Measurements from ENCODE around the gene UBE2S.

The UBE2S gene

DNA sequence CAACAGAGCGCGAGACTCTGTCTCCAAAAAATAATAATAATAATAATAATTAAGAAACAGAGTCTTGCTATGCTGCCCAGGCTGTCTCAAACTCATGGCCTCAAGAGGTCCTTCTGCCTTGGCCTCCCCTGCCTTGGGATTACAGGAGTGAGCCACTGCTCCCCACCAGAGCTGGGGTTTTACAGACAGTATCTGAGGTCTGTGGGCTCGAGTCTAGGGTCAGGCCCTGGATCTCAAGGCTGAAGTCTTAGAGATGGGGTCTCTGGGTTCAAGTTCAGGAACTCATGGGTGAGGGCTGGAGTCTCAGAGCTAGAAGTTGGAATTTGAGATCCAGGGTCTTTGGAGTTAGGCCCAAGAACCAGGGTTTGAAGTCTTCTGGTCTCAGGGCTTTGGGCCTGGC is 40.8 kb downstream of the UBE2S start:
- in situ Hi-C loops (cut with MboI; ENCODE audit: low sequenced_read_pairs): no loop called here

DNA sequence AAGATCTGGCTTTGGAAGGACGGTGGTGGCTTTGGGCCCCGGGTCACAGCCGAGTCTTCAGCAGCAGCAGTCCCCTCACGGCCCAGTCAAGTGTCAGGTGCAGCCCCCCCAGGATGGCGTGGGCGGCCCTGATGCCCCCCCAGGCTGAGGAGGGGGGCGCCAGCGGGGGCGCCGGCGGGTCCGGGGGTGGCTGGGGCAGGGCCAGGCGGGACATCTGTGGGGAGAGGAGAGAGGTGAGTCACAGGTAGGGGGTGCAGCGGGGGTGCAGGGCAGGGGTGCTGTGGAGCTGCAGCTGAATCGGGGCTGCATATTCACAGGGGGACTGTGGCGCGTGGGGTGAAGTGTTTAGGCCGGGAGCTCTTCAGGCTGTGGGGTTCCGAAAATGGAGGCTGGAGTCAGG is 41.6 kb downstream of the UBE2S start:
- in situ Hi-C loops (cut with MboI; ENCODE audit: low sequenced_read_pairs): no loop called here

DNA sequence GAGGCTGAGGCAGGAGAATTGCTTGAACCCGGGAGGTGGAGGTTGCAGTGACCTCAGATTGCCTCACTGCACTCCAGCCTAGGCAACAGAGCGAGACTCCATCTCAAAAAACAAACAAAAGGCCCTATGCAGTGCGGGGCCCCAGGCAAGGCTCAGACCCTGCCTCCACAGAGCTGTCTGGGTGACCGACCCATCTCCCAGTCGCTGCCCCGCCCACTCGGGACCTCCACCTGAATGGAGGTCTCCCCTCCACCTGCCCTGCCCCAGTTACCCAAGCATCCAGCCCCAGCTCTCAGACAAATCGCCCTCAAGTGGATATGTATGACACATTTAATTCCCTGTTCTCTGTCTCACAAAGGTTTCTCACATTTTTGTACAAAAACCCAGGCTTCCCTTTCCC is 42.3 kb downstream of the UBE2S start:
- in situ Hi-C loops (cut with MboI; ENCODE audit: low sequenced_read_pairs): no loop called here

DNA sequence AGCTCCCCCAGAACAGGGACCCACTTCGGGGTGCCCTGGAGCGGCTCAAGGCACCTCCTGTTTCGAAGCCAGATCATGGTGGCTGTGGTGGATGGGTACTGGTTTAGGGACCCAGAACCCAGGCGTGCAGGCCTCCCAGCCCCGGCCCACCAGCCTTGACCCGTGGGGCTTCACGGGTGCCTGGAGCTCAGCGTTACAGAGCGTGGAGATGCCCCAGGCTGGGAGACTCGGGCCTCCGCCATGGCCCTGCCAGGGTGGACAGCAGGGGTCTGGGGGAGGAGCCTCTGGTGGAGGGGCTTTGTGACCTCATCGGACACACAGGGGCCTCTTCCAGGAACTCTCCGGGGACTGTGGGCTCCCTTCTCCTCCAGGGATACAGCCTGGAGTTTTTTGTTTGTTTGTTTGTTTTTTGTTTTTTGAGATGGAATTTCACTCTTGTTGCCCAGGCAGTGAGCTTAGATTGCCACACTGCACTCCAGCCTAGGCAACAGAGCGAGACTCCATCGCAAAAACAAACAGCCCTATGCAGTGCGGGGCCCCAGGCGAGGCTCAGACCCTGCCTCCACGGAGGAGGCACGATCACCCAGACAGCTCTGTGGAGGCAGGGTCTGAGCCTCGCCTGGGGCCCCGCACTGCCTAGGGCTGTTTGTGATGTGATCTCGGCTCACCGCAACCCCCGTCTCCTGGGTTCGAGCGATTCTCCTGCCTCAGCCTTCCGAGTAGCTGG is 44.4 kb downstream of the UBE2S start, which contains the start of gene GARIN5B:
Gene GARIN5B, minus strand, starts transcription at position 271 of the 727 bp plus-strand sequence. Its CDS starts 194 bp downstream, at position 77.
- in situ Hi-C loops (cut with MboI; ENCODE audit: low sequenced_read_pairs): no loop called here

DNA sequence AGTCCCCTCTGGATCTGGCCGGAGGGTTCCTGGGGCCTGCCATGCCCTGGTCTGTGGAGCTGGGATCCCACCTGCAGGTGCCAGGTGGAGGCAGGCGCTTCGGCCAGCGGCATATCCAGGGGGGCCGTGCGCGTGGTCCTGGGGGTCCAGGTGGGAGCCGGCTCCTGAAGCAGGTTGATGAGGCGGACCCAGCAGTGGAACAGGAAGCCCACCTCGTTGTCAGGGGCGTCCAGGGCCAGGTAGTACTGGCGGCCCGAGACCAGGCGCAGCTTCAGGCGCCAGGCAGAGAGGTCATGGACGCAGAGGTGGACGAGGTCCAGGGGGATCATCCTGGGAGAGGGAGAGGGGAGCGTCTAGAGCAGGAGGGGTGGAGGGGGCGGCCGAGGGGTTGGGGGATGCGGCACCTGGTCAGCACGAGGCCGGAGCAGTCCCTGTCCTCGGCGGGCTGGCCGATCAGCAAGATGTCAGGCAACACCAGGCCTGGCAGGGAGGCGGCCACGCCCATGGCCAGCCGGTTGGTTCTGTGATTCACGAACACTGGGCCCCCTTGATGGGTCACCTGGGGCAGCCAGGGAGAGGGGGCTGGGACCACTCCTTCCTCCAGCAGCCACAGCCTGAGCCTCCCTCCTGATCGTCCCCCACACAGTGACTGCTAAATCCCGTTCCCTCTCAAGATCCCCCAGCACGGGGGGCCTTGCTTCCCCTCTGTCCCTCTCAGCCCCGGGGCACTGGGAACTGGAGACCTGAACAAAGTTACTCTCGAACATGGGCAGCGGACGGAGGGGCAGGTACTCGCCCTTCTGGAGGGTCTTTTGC is 45.2 kb downstream of the UBE2S start:
- in situ Hi-C loops (cut with MboI; ENCODE audit: low sequenced_read_pairs): no loop called here

DNA sequence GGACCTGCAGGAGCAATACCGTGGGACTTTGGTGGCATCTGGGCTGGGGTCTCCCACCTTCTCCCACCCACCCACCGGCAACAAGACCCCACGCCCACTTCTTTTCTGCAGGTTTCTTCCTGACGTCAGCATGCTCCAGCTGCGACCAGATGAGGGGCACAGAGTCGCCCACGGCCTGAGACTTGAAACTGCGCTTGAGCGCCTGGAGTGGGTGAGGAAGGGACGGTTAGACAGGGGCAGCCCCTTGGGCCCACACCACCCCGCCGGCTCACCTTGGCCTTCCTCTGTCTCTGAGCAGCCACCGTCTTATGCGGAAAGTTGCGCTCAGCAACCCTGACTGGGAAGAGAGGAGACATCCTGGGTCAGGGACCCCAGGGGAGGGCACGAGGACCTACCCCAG is 46.7 kb downstream of the UBE2S start:
- in situ Hi-C loops (cut with MboI; ENCODE audit: low sequenced_read_pairs): no loop called here

DNA sequence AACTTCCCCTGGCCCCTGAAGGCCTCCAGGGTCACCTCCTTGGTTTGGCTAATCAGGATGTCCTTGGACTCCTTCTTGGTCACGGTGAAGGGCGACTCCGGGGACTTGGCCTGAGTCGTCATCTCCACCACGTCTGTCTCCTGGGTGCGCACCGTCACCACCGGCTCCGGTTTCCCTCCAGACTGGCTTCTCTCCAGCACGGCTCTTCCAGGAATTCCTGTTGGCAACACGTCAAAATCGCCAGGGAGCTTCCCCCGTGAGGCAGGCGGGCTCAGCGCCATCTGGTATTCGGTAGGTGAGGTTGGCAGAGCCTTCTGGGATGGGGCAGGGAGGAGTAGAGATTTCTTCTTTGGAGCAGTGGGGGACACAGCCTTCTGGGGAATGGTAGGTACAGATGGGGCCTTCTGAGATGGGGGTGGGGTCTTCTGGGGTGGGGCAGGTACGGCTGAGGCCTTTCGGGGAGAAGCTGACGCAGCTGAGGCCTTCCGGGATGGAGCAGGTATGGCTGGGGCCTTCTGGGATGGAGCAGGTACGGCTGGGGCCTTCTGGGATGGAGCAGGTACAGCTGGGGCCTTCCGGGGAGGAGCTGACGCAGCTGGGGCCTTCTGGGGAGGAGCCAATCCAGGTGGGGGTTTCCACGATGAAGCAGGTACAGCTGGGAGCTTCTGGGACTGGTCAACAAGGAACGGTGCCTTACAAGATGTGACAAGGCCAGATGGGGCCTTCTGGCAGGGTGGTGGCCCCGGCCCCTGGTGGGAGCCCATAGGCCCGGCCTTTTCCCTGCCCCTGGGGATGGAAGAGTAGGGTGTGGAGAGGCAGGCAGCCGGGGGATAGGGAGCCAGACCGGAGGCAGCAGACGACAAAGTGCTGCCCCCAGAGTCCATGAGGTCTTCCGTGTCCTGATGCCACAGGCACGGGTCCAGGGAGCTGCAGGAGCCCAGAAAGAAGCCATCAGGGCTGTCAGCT is 48.4 kb downstream of the UBE2S start:
- in situ Hi-C loops (cut with MboI; ENCODE audit: low sequenced_read_pairs): no loop called here

DNA sequence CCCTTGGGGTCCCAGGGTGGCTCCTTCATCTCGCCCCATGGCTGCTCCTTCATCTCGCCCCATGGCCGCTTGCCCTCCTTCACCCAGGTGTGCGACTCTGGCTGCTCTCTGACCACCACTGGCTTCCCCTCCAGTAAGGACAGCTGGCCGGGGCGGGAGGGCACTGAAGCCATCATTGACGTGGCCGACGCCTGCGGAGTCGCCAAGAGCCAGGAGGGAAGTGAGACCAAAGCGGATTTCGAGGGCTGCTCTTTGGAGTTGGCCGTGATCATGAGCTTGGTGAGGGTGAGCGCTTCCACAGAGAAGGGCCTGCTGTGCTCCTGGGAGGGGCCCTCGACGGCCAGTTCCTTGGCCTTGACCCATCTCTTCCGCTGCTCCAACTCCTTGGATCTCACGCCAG is 49.1 kb downstream of the UBE2S start:
- in situ Hi-C loops (cut with MboI; ENCODE audit: low sequenced_read_pairs): no loop called here

DNA sequence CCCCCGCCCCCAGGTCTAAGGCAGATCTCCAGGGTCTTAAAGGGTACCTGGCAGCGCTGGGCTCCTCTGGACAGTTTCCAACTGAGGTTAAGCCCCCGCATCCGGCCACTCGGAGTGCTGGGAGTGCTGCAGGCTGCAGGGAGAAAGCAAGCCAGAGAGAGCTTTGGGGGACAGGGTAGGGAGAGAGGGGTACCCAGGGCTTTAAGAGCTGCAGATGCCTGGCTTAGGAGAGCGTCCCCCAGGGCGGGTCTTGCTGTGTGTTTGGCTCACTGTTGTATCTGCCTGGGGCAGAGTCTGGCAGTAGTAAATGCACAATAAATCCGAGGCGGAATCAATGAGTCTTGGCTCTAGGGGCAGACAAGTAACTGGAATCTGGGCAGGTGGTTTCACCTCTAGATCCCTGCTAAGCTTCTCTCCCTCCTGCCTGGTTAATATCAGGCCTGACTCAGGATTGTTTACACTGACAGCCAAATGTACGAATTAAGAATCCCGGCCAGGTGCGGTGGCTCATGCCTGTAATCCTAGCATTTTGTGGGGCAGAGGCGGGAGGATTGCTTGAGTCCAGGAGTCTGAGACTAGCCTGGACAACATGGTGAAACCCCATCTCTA is 52.3 kb downstream of the UBE2S start:
- in situ Hi-C loops (cut with MboI; ENCODE audit: low sequenced_read_pairs): no loop called here

DNA sequence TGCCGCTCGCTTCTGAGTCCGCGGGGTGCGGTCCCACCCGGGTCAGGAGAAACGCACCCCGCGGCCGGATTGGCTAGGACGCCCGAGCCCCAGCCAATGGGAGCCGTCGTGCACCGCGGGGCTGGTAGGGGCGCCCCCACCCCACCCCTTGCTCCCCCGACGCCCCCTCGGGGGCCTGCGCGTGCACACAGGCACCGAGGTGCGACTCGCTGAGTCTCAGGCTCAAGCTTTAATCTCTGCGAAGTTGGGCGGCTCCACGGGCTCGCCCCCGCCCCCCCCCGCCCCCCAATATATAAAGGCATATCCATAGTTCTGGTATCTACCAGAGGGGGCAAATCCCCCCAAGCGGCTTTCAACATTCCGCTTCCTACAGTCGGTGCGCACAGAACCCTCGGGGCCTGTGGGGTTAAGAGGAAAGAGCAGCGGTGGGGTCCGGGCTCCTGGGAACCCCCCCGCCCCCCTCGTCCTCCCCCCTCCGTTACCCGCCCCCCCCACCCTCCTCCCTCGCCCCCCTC is 52.8 kb downstream of the UBE2S start, which contains the start of gene COX6B2:
Gene COX6B2, minus strand, starts transcription at position 22 of the 515 bp plus-strand sequence. CDS start 198 bp downstream, outside the sequence.
- in situ Hi-C loops (cut with MboI; ENCODE audit: low sequenced_read_pairs): no loop called here

DNA sequence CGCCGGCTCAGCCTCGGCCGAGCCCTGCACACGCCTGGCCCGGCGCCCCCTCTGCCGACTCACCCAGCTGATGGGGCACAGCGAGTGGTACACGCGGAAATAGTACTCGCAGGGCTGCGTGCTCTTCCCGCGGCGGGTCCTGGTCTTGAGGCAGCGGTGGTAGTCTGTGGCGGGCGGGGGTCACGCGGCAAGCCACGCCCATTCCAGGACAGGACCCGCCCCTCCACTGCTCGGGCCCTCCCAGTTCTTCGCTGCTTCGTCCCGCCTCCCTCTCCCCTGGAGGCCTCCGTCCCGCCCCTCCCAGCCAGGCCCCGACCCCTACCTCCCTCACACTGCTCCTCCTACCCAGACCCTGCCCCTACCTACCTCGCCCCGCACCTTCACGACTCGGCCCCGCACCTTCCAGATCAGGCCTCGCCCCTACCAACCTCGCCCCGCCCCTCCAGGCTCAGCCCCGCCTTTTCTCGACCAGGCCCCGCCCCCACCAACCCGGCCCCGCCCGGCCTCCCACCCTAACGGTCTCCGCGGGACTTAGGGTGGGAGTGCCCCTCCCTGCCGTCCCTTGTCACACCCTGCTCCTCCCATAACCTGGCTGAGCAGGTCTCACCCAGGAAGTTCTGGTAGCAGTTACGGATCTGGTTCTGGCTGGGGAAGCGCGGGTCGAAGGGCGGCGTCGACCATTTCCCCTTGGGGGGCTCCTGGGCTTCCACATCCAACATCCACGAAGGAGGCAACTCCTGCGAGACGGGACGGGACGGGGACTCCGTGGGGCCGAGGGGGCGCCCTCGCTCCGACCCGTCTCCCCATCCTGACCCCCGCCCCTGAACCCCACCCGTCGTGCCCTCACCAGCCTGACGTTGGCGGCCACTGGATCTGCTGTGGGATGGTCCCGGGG is 53.5 kb downstream of the UBE2S start:
- in situ Hi-C loops (cut with MboI; ENCODE audit: low sequenced_read_pairs): no loop called here

DNA sequence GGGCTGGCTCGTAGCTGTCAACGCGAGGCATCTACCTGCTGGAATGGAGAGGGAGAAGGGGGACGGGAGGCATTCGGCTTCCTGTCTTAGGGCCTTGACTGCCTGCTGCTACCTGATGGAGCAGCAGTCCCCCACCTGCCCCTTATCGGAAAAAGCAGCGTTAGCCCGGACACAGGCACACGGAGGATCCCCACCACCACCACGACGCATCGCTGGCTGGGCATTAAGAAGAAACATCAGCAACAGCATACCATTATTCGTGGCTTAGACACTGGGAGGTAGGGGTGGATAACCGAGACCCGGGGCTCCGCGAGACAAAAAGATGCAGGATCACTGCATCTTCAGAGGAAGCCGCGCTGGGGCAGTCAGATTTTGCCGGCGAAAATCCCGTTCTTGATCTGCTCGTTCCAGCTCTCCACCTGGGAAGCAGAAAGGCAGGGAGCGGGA is 54.2 kb downstream of the UBE2S start:
- in situ Hi-C loops (cut with MboI; ENCODE audit: low sequenced_read_pairs): no loop called here

DNA sequence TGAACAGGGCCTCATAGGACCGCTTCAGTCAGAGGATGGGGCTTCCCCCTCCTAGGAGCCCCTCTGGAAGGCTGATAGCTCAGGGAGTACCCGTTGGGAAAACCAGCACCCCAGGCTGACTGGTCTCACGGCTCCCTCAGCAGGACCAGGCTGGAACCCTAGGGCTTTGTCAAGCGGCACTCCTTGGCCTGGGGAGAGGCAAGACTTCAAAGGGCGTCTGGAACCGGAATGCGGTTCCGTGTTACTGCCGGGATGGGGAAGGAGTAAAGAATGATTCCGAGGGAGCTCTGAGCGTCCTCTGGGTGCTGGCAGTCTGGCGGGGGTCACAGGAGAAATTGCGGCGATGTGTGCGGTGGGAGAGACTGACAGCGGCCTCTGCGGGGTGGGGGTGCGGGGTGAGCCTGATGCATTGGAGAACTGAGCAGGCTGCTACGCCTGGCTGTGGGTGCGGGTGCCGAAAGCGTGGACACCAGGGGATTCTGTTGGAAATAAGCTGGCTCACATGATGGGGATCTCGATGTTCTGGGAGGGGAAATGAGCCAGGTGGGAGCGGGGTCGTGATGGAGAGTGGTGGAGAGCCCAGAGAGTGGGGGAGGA is 54.9 kb downstream of the UBE2S start:
- in situ Hi-C loops (cut with MboI; ENCODE audit: low sequenced_read_pairs): no loop called here

DNA sequence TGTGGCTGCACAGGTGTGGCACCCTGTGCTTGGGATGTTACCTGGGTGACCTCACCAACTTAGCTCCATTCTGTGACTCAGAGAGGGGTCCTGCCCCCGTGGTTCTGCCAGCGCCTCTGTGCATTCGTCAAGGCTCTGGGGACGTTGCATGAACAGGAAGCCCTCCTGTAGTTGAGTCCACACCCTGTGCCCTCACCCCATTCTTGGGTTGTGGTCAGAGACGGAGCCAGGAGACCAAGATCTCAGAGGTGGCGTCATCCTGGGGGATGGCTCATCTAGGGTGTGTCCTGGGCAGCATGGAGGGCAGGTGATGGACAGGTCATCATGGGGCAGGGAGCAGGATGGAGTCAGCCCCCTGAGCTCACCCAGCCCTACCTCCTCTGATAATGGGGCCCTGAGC is 55.5 kb downstream of the UBE2S start:
- in situ Hi-C loops (cut with MboI; ENCODE audit: low sequenced_read_pairs): no loop called here

DNA sequence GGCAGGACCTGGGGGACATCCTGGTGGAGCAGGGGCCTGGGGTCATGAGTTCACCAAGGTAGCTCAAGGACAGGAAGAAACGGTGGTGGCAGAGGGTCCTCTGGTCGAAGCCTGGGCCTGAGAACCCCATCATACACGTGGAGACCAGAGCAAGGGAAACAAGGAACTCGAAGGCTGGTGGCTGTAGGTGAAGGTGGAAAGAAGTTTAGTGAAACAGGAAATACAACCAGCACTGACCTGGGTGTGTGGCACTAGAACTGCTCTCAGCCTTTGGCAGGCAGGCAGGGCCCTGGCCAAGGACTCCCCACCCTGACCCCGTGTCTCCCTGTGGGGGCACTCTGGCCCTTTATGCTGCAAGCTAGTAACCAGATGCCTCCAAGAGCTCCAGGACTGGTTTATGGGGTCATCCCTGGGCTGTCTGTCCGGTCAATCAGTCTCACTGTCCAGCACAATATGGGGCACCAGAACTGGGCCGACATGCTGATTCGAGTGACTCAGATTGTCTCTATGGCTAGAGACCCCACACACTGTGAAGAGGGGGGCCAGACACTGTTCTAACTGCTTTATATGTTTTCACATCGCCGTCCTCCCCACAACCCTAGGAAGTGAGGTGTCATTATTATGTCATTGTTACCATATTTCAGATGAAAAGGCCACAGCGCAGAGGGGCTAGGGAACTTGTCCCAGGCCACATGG is 56.8 kb downstream of the UBE2S start:
- in situ Hi-C loops (cut with MboI; ENCODE audit: low sequenced_read_pairs): no loop called here

All from HL-60/S4 treated with retinoic acid at 250 ng/mL for 4 days and 3 days (cell line).